Measurements from ENCODE around the gene DDX23.

Gene DDX23

DNA sequence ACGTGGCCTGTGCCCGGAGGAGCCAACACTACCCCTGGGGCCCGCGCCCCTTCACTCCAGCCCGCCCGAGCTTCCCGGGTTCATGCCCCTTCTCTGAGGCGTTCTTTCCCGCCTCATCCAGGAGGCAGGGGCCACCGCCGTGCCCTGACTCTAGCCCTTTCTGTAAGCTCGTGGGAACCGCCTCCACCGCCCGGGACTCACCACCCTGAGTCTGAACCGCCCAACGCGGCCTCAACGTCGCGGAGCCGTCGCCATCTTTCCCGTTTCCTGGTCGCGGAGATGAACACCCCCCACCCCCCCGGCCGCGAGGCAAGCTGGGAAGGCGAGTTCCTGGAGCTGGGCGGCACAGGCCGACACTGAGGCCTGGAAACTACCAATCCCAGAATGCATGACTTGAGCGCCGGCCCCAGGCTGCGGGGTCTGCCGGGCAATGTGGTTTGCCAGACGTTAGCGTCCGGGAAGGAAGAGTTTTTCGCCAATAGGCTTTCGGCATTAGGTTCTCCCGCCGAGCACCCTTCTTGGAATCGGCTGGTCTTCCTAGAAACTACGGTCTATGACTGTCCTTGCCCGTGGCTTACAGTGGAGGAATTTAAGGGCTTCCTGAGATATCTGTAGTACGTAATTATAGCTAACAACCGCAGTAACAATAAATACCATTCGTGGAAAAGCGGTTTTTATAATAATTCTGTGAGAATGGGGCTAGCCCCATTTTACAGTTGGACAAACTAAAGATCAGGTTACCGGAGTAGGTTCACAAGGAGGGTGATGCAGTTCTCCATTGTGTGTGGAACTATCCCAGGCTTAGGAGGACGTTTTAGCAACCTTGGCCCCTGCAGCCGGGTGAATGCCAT lies at the start of gene DDX23:
DDX23 (minus strand) TSS at position 281 of the 851 bp plus-strand sequence. CDS start 6,381 bp downstream, outside the sequence.
- peak within 1 kb of the TSS; percentile 87 for H3K27ac ChIP-seq (ENCODE audit: low read depth, low read length)

DNA sequence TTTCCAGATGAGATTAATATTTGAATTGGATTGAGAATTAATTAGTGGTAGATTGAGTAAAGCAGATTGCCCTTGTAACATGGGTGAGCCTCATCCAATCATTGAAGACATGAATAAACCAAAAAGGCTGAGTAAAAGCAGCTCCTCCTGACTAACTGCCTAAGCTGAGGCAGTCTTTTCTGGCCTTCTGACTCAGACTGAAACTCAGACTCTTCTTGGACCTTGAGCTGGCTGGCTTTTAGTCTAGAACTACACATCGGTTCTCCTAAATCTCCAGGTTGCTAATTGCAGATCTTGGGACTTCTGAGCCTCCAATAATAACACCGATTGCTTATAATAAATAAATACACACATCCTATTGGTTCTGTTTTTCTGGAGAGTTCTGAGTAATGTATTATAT lies 49.3 kb upstream of the DDX23 start:
- Histone ChIP-seq H3K9ac (ENCODE audit: low read depth, low read length) (no peak overlapping the region), H3K4me1 (ENCODE audit: control insufficient read depth, insufficient read depth, low read length) (no peaks in the 10 kb centered on the region), H3K4me3 (ENCODE audit: low read depth, low read length) (no peak overlapping the region)

More for the DNA sequence above, at the start of gene DDX23:
- Histone ChIP-seq H3K4me1 (ENCODE audit: control insufficient read depth, insufficient read depth, low read length) (peaks cover 17% of the 10 kb centered on the region), H3K36me3 (ENCODE audit: control insufficient read depth, insufficient read depth, low read length) (peaks cover 6% of the 10 kb centered on the region; the same call in 1 of the 2 replicates), H3K27me3 (ENCODE audit: control insufficient read depth, insufficient read depth, low read length) (no peaks in the 10 kb centered on the region), H3K4me3 (ENCODE audit: low read depth, low read length) (peak within 1 kb of the TSS; percentile 96), H3K9ac (ENCODE audit: low read depth, low read length) (peak within 1 kb of the TSS; percentile 97), H3K9me3 (ENCODE audit: control insufficient read depth, insufficient read depth, low read length) (no peaks in the 10 kb centered on the region)

DNA sequence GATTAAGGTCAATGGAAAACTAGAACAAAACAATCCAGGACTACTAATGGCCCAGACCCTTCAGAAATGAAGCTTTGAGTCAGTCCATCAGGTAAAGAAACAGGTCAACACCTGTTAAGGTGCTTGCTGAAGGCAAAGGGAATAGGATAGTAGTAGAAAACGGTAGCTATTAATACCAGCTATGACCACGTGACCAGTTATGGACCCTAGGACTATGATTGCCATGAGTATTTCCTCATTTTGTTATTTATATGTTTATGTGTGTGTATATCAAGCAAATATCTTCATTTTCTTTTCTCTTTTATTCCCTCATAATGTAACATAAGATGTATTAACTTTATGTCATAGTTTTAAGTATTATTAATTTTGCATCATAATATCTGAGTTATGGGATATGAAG lies 47.7 kb upstream of the DDX23 start:
- no peak overlapping the region for H3K9ac ChIP-seq (ENCODE audit: low read depth, low read length)
- H3K4me3 ChIP-seq (ENCODE audit: low read depth, low read length): no peak overlapping the region
- H3K36me3 ChIP-seq (ENCODE audit: control insufficient read depth, insufficient read depth, low read length): no peaks in the 10 kb centered on the region
- H3K4me1 ChIP-seq (ENCODE audit: control insufficient read depth, insufficient read depth, low read length): no peaks in the 10 kb centered on the region
- no peak overlapping the region for H3K27ac ChIP-seq (ENCODE audit: low read depth, low read length)
- no peaks in the 10 kb centered on the region for H3K27me3 ChIP-seq (ENCODE audit: control insufficient read depth, insufficient read depth, low read length)
- no peaks in the 10 kb centered on the region for H3K9me3 ChIP-seq (ENCODE audit: control insufficient read depth, insufficient read depth, low read length)

More for the DNA sequence above, 49.3 kb upstream of the DDX23 start:
- Histone ChIP-seq H3K36me3 (ENCODE audit: control insufficient read depth, insufficient read depth, low read length) (no peaks in the 10 kb centered on the region), H3K9me3 (ENCODE audit: control insufficient read depth, insufficient read depth, low read length) (no peaks in the 10 kb centered on the region), H3K27me3 (ENCODE audit: control insufficient read depth, insufficient read depth, low read length) (no peaks in the 10 kb centered on the region; the same call in 1 of the 2 replicates), H3K27ac (ENCODE audit: low read depth, low read length) (no peak overlapping the region)

DNA sequence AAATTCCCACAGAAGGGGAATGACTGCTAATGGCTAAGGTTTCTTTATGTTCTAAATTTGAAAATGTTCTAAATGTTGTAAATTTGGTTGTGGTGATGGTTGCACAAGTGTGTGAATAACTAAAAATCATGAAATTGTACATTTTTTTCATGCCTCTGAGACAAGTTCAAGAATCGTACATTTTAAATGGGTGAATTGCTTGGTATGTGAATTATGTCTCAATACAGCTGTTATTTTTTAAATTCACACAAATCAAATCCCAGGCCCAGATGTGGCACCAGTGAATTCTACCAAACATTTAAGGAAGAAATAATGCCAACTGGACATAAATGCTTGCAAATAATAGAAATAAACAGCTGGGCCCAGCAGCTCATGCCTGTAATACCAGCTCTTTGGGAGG lies 42.3 kb upstream of the DDX23 start:
- Histone ChIP-seq H3K9me3 (ENCODE audit: control insufficient read depth, insufficient read depth, low read length) (no peaks in the 10 kb centered on the region), H3K9ac (ENCODE audit: low read depth, low read length) (no peak overlapping the region)

DNA sequence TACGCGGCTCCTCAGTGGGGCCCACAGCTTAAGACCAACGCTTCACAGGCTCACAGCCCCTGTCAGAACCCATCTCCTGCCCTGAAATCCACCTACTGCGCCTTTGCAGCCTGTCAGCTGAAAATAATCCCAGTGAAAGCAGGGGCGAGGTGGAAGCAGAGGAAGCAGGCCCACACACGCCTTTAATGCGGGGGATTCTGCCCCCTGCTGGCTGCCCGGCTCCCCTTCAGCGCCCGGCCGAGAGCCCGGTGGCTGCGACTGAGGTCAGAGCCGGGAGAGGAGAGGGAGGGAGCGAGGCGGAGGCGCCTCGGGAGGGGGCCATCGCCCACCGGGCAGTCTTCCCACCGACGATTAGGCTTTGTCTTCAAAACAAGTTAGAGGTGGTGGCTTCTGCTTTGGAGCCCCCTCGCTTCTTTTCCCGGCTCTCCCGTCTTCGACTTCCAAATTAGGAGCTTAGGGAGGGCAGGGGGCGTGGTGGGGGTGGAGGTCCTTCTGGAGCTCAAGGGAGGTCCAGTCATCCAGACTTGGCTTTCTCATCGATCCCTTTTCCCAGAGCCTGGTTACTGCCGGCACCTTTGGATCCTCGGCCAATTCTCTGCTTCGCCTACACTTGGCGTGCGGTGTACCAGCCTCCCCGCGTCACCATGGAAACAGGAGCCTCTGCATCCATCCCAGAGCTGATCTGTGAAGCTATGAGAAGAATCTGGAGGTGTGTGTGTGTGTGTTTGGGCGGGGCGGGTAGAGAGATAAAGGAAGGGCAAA lies 38.9 kb upstream of the DDX23 start:
- Histone ChIP-seq H3K9ac (ENCODE audit: low read depth, low read length) (no peak overlapping the region), H3K9me3 (ENCODE audit: control insufficient read depth, insufficient read depth, low read length) (no peaks in the 10 kb centered on the region), H3K4me3 (ENCODE audit: low read depth, low read length) (peak overlapping the region; percentile 65), H3K4me1 (ENCODE audit: control insufficient read depth, insufficient read depth, low read length) (peaks cover 6% of the 10 kb centered on the region; the same call in 1 of the 2 replicates), H3K36me3 (ENCODE audit: control insufficient read depth, insufficient read depth, low read length) (no peaks in the 10 kb centered on the region), H3K27me3 (ENCODE audit: control insufficient read depth, insufficient read depth, low read length) (peaks cover 3% of the 10 kb centered on the region; the same call in 1 of the 2 replicates), H3K27ac (ENCODE audit: low read depth, low read length) (peak overlapping the region; percentile 69)

More for the DNA sequence above, 42.3 kb upstream of the DDX23 start:
- H3K36me3 ChIP-seq (ENCODE audit: control insufficient read depth, insufficient read depth, low read length): no peaks in the 10 kb centered on the region
- H3K4me3 ChIP-seq (ENCODE audit: low read depth, low read length): no peak overlapping the region
- peaks cover 6% of the 10 kb centered on the region; the same call in 1 of the 2 replicates for H3K4me1 ChIP-seq (ENCODE audit: control insufficient read depth, insufficient read depth, low read length)
- H3K27ac ChIP-seq (ENCODE audit: low read depth, low read length): no peak overlapping the region
- H3K27me3 ChIP-seq (ENCODE audit: control insufficient read depth, insufficient read depth, low read length): peaks cover 3% of the 10 kb centered on the region; the same call in 1 of the 2 replicates

DNA sequence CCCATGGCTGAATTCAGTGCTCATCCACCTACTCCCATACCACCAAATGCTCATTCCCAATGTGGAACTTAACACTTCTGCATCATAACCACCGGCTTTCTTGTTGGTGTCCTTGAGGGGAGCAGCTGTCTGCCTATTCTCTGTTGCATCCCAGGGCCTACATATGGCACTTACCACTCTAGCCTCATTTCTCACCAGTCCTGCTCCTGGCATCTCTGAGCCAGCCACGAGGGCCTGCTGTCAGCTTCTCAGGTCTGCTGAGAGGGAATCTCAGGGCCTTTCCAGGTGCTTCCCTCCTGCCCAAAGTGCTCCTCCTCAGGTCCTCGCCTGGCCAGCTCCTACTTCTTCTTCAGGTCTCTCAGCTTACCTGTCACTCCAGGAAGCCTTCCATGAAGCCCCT lies 37.7 kb upstream of the DDX23 start:
- no peaks in the 10 kb centered on the region for H3K36me3 ChIP-seq (ENCODE audit: control insufficient read depth, insufficient read depth, low read length)
- no peaks in the 10 kb centered on the region for H3K9me3 ChIP-seq (ENCODE audit: control insufficient read depth, insufficient read depth, low read length)
- H3K4me3 ChIP-seq (ENCODE audit: low read depth, low read length): no peak overlapping the region
- H3K27me3 ChIP-seq (ENCODE audit: control insufficient read depth, insufficient read depth, low read length): peaks cover 3% of the 10 kb centered on the region; the same call in 1 of the 2 replicates
- H3K4me1 ChIP-seq (ENCODE audit: control insufficient read depth, insufficient read depth, low read length): peaks cover 6% of the 10 kb centered on the region; the same call in 1 of the 2 replicates
- H3K27ac ChIP-seq (ENCODE audit: low read depth, low read length): no peak overlapping the region
- H3K9ac ChIP-seq (ENCODE audit: low read depth, low read length): no peak overlapping the region

DNA sequence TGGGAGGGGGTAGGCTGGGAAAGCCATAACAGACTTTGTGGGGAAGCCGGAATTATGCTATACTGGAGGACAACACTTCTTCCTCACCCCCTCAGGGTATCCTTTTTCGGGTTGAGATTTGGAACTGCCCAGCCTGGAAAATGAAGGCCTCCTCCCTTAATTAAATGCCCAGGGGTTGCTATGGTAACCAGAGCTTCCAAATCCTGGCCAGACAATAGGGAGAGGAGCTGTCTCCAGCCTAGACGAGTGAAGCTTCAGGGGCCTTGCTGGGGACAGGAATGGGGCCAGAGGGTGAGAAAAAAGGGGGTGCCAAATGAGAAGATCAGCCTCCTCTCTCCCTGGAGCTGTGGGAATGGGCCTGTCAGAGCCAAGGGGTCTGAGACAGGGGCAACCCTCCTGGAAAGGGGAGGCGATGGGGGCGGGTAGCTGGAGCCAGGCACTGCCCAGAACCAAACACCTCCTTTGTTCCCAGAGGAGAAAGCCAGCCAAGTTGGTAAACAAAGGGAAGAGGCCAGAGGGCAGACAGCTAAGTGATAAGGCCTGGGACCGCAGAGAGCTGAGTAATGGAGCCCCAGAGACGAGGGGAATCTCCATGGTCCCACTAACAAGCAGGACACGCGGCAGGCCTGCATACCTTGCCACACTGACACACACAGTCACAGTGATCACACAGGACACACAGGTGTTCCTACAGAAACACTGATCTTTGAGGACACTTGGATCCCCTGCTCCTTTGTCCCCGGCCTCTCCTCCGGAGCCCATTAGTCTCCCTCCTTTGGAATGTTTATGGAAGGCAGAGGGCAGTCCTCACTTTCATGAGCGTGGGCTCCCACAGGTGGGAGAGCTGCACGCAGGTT lies 31.6 kb upstream of the DDX23 start:
- Histone ChIP-seq H3K9me3 (ENCODE audit: control insufficient read depth, insufficient read depth, low read length) (no peaks in the 10 kb centered on the region), H3K27ac (ENCODE audit: low read depth, low read length) (peak overlapping the region; percentile 88), H3K27me3 (ENCODE audit: control insufficient read depth, insufficient read depth, low read length) (no peaks in the 10 kb centered on the region), H3K4me1 (ENCODE audit: control insufficient read depth, insufficient read depth, low read length) (peaks cover 27% of the 10 kb centered on the region), H3K36me3 (ENCODE audit: control insufficient read depth, insufficient read depth, low read length) (no peaks in the 10 kb centered on the region), H3K9ac (ENCODE audit: low read depth, low read length) (peak overlapping the region; percentile 31; the same call in 1 of the 2 replicates), H3K4me3 (ENCODE audit: low read depth, low read length) (no peak overlapping the region)

DNA sequence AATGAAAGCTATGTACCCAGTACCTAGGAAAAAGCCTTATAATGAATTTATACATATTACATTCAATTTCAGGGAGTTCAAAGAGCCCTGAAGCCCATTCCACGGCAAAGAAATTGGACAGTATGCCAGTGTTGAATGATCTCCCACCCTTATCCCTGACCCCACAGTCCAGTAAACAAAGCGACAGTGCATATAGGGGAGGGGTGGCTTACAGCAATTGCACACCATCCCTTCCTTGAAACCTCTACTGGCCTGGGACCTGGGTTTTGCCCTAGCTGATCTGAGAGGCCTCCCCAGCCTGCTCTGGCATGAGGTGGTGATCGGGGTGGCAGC lies 31.0 kb upstream of the DDX23 start:
- Histone ChIP-seq H3K4me1 (ENCODE audit: control insufficient read depth, insufficient read depth, low read length) (peaks cover 27% of the 10 kb centered on the region), H3K9ac (ENCODE audit: low read depth, low read length) (no peak overlapping the region), H3K36me3 (ENCODE audit: control insufficient read depth, insufficient read depth, low read length) (no peaks in the 10 kb centered on the region), H3K9me3 (ENCODE audit: control insufficient read depth, insufficient read depth, low read length) (no peaks in the 10 kb centered on the region), H3K4me3 (ENCODE audit: low read depth, low read length) (no peak overlapping the region), H3K27ac (ENCODE audit: low read depth, low read length) (peak overlapping the region; percentile 88), H3K27me3 (ENCODE audit: control insufficient read depth, insufficient read depth, low read length) (no peaks in the 10 kb centered on the region)

DNA sequence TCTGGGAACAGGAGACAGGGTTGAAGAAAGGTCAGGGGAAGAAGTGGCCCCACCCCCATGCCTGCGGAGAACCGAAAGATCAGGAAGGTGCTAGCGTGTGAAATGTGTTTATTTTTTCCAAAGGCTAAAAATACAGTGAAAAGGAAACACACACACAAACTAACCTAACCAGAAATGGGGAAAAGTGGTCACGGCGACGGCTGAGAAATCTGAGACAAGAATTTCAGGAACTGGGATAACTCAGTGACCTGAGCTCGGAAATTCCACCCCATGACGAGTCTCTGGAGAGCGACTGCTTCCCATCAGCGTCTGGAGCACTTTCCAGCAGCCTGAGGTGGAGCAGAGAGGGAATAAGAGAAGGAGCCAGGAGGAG lies 30.3 kb upstream of the DDX23 start:
- Histone ChIP-seq H3K27ac (ENCODE audit: low read depth, low read length) (peak overlapping the region; percentile 88), H3K4me1 (ENCODE audit: control insufficient read depth, insufficient read depth, low read length) (peaks cover 27% of the 10 kb centered on the region), H3K27me3 (ENCODE audit: control insufficient read depth, insufficient read depth, low read length) (no peaks in the 10 kb centered on the region), H3K4me3 (ENCODE audit: low read depth, low read length) (peak overlapping the region; percentile 43), H3K9me3 (ENCODE audit: control insufficient read depth, insufficient read depth, low read length) (no peaks in the 10 kb centered on the region), H3K36me3 (ENCODE audit: control insufficient read depth, insufficient read depth, low read length) (no peaks in the 10 kb centered on the region), H3K9ac (ENCODE audit: low read depth, low read length) (no peak overlapping the region)

DNA sequence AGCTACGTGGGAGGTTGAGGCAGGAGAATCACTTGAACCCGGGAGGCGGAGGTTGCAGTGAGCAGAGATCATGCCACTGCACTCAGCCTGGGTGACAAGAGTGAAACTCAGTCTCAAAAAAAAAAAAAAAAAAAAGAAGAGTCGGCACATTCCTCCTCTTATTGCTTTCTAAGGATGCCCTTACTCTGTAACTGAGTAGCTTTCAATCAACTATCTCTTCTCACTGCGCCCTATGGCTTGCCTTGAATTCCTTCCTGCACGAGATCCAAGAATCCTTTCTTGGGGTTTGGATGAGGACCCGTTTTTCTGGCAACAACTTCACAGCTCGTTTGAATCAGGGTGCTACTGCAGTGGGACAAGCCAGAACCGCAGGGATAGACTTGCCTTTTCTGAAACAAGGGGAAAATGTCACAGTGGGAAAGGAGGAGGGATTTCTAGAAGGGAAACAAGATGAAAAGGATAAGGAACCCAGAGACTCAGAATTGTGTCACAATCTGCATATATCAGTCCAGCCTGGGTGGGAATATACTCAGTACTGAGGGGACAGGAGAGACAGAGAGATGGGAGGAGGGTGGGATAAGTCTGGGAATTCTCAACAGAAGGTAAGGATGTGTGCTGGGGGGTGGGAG lies 29.8 kb upstream of the DDX23 start:
- Histone ChIP-seq H3K4me1 (ENCODE audit: control insufficient read depth, insufficient read depth, low read length) (peaks cover 27% of the 10 kb centered on the region), H3K27me3 (ENCODE audit: control insufficient read depth, insufficient read depth, low read length) (no peaks in the 10 kb centered on the region), H3K9me3 (ENCODE audit: control insufficient read depth, insufficient read depth, low read length) (no peaks in the 10 kb centered on the region), H3K36me3 (ENCODE audit: control insufficient read depth, insufficient read depth, low read length) (no peaks in the 10 kb centered on the region), H3K27ac (ENCODE audit: low read depth, low read length) (peak overlapping the region; percentile 88), H3K4me3 (ENCODE audit: low read depth, low read length) (peak overlapping the region; percentile 43), H3K9ac (ENCODE audit: low read depth, low read length) (no peak overlapping the region)
